Uterus (tissue), 2 donors: ENCODE data around the gene PCLO.

Source experiments
- CTCF ChIP-seq, 4 experiments: fragments of 200-600 bp in 2 of 4; fragments of 450-650 bp in 2 of 4; sonication (generic) in 2 of 4; IDR thresholded peaks; one replicate each; pipeline ENCODE4 v1.5.1; 2016 to 2019; ENCODE audit warnings: antibody characterized with exemption in 4 of 4, mild to moderate bottlenecking in 2 of 4, moderate library complexity in 1 of 4
- POLR2A ChIP-seq, 2 donors: fragments of 450-650 bp; IDR thresholded peaks; one replicate each; pipeline ENCODE4 v1.6.1; 2016; ENCODE audit warnings: antibody characterized with exemption in 2 of 2, mild to moderate bottlenecking in 1 of 2, moderate library complexity in 1 of 2

GRCh38 chr7:83153419-83153818 is 9.3 kb downstream of the PCLO start:
- TF ChIP-seq CTCF (IDR thresholded peaks at IDR 0.05) (no peak), POLR2A (IDR thresholded peaks at IDR 0.05) (no peak)
